GM21515 (cell line): ENCODE results near the gene POLN.
"Not testable (repeated sequence)": the region's sequence is repeated elsewhere in the genome, so short reads cannot be mapped to it uniquely, and the experiment has no call there.

ENCODE experiments used
- ATAC-seq: cut with Tn5 transposase; IDR thresholded peaks from one replicate; pipeline ENCODE4 v1.9.1; 2021; ENCODE audit not compliant: unreplicated experiment

POLN gene

GRCh38 chr4:2172161-2172560 is 69.8 kb downstream of the POLN start:
- ATAC-seq = no peak

- ATAC-seq = no peak
These were observed 73.2 kb downstream of the POLN start for GRCh38 chr4:2168469-2169319.

- no peak for ATAC-seq
These were observed 75.7 kb downstream of the POLN start for GRCh38 chr4:2166253-2166652.

GRCh38 chr4:2165391-2165790 is 76.5 kb downstream of the POLN start:
- no peak for ATAC-seq

- ATAC-seq = no peak
These were observed 78.6 kb downstream of the POLN start for GRCh38 chr4:2163311-2163821.

- not testable (repeated sequence) for ATAC-seq
These were observed 80.7 kb downstream of the POLN start for GRCh38 chr4:2161092-2161703.

GRCh38 chr4:2159931-2160330 is 82.0 kb downstream of the POLN start:
- ATAC-seq = no peak

GRCh38 chr4:2155246-2155645 is 86.7 kb downstream of the POLN start:
- ATAC-seq = no peak

- ATAC-seq = no peak
These were observed 87.6 kb downstream of the POLN start for GRCh38 chr4:2154215-2154740.

- no peak for ATAC-seq
These were observed 90.4 kb downstream of the POLN start for GRCh38 chr4:2151544-2151943.

- ATAC-seq = no peak
These were observed 91.8 kb downstream of the POLN start for GRCh38 chr4:2150076-2150475.

GRCh38 chr4:2142630-2143427 is 99.1 kb downstream of the POLN start:
- no peak for ATAC-seq

- no peak for ATAC-seq
These were observed 100.0 kb downstream of the POLN start for GRCh38 chr4:2141762-2142451.

GRCh38 chr4:2141022-2141761 is 100.7 kb downstream of the POLN start:
- ATAC-seq = no peak

GRCh38 chr4:2138846-2139500 is 102.9 kb downstream of the POLN start:
- no peak for ATAC-seq

GRCh38 chr4:2136726-2137125 is 105.2 kb downstream of the POLN start:
- no peak for ATAC-seq

GRCh38 chr4:2135083-2135482 is 106.8 kb downstream of the POLN start:
- ATAC-seq = no peak

GRCh38 chr4:2132438-2132837 is 109.5 kb downstream of the POLN start:
- ATAC-seq = no peak

- ATAC-seq = no peak
These were observed 114.2 kb downstream of the POLN start for GRCh38 chr4:2127609-2128332.
